PFSK-1 (cell line): ENCODE data around the gene EFL1.

ENCODE experiments used
- FOXP2 ChIP-seq: optimal IDR thresholded peaks from 2 replicates; pipeline ENCODE3; 2011; ENCODE audit warnings: borderline replicate concordance, control low read depth, inconsistent platforms; ENCODE audit not compliant: insufficient read depth; ENCODE audit errors: extremely low read length, extremely low read depth
- POLR2AphosphoS5 ChIP-seq: IDR thresholded peaks from 2 replicates; pipeline ENCODE4 v1.6.1; 2012; ENCODE audit warnings: low read depth, mild to moderate bottlenecking, control low read depth, low read length, moderate library complexity
- REST ChIP-seq, 2 experiments: IDR thresholded peaks; 2 replicates each; pipeline versions ENCODE4 v1.6.1 to v1.8.0; 2011 to 2012; ENCODE audit warnings: low read depth in 2 of 2, low read length in 2 of 2, control low read depth in 1 of 2, inconsistent platforms in 1 of 2, mild to moderate bottlenecking in 1 of 2, moderate library complexity in 1 of 2; ENCODE audit not compliant: insufficient read depth in 1 of 2
- SIN3A ChIP-seq: IDR thresholded peaks from 2 replicates; pipeline ENCODE4 v1.6.1; 2012; ENCODE audit warnings: mild to moderate bottlenecking, low read length, moderate library complexity, borderline replicate concordance; ENCODE audit not compliant: insufficient read depth
- TAF1 ChIP-seq: IDR thresholded peaks from 2 replicates; pipeline ENCODE4 v1.6.1; 2012; ENCODE audit warnings: low read length, control low read depth, borderline replicate concordance; ENCODE audit not compliant: insufficient read depth

The EFL1 gene

GRCh38 chr15:82263350-82263749, 816 bp upstream of the EFL1 start:
- no peak for TF ChIP-seq REST (IDR thresholded peaks at IDR 0.05; ENCODE audit: insufficient read depth in 1 of 2, low read depth in 2 of 2, low read length in 2 of 2)
- TF ChIP-seq FOXP2 = no peak
- no peak for TF ChIP-seq SIN3A
- TF ChIP-seq TAF1 = no peak
- TF ChIP-seq POLR2AphosphoS5 = no peak

GRCh38 chr15:82239685-82240391, 22.7 kb downstream of the EFL1 start:
- TF ChIP-seq POLR2AphosphoS5 (no peak), FOXP2 (no peak), REST (IDR thresholded peaks at IDR 0.05; ENCODE audit: insufficient read depth in 1 of 2, low read depth in 2 of 2, low read length in 2 of 2) (no peak), TAF1 (no peak), SIN3A (no peak)

GRCh38 chr15:82231842-82232241, 30.7 kb downstream of the EFL1 start:
- TF ChIP-seq SIN3A (no peak), POLR2AphosphoS5 (no peak), TAF1 (no peak), REST (IDR thresholded peaks at IDR 0.05; ENCODE audit: insufficient read depth in 1 of 2, low read depth in 2 of 2, low read length in 2 of 2) (no peak), FOXP2 (no peak)

GRCh38 chr15:82231233-82231632, 31.3 kb downstream of the EFL1 start:
- TF ChIP-seq TAF1 (no peak), SIN3A (no peak)

- TF ChIP-seq SIN3A (no peak), FOXP2 (no peak), REST (IDR thresholded peaks at IDR 0.05; ENCODE audit: insufficient read depth in 1 of 2, low read depth in 2 of 2, low read length in 2 of 2) (no peak), POLR2AphosphoS5 (no peak), TAF1 (no peak)
Observed at GRCh38 chr15:82228750-82229149, 33.8 kb downstream of the EFL1 start.
